Epithelial cell of esophagus (primary cell): ENCODE measurements around the gene SLC5A6.
"Not testable (repeated sequence)": the region's sequence is repeated elsewhere in the genome, so short reads cannot be mapped to it uniquely, and the experiment has no call there.

ENCODE experiments used
- DNase-seq: peaks from one replicate; pipeline ENCODE4 v3.0.0; 2010; ENCODE audit warnings: low read depth
- H3K4me3 ChIP-seq: 2 replicates; pipeline ENCODE4 v1.5.1; 2011; ENCODE audit warnings: mild to moderate bottlenecking, low read length, control low read depth
- TF ChIP-seq, protein P1 (sequence below): IDR thresholded peaks from 2 replicates; pipeline ENCODE4 v1.5.1; 2011; ENCODE audit warnings: low read depth, mild to moderate bottlenecking, low read length, control low read depth, inconsistent platforms; ENCODE audit not compliant: insufficient read depth; ENCODE audit errors: missing control alignments

Gene SLC5A6

GRCh38 chr2:27199241-27199640 is 12.8 kb downstream of the SLC5A6 start:
- H3K4me3 ChIP-seq, result no peak overlapping the region
- DNase-seq, result no peak
- TF ChIP-seq, protein P1, sequence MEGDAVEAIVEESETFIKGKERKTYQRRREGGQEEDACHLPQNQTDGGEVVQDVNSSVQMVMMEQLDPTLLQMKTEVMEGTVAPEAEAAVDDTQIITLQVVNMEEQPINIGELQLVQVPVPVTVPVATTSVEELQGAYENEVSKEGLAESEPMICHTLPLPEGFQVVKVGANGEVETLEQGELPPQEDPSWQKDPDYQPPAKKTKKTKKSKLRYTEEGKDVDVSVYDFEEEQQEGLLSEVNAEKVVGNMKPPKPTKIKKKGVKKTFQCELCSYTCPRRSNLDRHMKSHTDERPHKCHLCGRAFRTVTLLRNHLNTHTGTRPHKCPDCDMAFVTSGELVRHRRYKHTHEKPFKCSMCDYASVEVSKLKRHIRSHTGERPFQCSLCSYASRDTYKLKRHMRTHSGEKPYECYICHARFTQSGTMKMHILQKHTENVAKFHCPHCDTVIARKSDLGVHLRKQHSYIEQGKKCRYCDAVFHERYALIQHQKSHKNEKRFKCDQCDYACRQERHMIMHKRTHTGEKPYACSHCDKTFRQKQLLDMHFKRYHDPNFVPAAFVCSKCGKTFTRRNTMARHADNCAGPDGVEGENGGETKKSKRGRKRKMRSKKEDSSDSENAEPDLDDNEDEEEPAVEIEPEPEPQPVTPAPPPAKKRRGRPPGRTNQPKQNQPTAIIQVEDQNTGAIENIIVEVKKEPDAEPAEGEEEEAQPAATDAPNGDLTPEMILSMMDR, result no peak

- TF ChIP-seq, protein P1, result no peak
- H3K4me3 ChIP-seq, result no peak overlapping the region
- no peak for DNase-seq
These were observed 13.4 kb downstream of the SLC5A6 start for GRCh38 chr2:27198627-27199026.

GRCh38 chr2:27198068-27198467 is 14.0 kb downstream of the SLC5A6 start:
- H3K4me3 ChIP-seq, DNase-seq: not testable (repeated sequence)

GRCh38 chr2:27195799-27196198 is 16.3 kb downstream of the SLC5A6 start:
- not testable (repeated sequence) for DNase-seq, H3K4me3 ChIP-seq

DNA sequence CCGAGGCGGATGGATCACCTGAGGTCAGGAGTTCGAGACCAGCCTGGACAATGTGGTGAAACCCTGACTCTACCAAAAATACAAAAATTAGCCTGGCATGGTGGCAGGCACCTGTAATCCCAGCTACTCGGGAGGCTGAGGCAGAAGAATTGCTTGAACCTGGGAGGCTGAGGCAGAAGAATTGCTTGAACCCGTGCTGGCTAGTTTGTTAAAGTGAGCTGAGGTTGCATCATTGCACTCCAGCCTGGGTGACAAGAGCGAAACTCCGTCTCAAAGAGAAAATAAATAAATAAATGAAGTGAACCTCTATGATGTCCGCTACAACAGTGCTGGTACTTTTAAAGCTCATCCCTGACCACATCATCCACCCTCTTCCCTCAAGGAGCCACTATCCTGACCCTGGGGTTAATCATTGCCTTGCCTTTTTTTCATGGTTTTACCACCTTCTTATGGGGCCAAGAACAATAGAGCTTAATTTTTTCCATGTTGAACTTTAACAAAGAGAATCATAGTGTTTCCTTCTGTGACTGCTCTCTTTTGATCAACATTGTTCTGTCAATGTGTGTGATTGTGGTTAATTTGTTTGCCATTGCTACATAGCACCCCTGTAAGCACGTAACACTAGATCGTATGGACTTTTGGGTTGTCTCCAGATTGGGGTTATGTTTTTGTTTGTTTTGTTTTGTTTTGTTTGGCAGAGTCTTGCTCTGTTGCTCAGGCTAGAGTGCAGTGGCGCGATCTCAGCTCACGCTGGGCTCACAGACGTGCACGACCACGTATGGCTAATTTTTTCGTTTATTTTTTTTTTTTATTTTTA is 17.3 kb downstream of the SLC5A6 start:
- DNase-seq, result no peak
- TF ChIP-seq, protein P1, result no peak

DNA sequence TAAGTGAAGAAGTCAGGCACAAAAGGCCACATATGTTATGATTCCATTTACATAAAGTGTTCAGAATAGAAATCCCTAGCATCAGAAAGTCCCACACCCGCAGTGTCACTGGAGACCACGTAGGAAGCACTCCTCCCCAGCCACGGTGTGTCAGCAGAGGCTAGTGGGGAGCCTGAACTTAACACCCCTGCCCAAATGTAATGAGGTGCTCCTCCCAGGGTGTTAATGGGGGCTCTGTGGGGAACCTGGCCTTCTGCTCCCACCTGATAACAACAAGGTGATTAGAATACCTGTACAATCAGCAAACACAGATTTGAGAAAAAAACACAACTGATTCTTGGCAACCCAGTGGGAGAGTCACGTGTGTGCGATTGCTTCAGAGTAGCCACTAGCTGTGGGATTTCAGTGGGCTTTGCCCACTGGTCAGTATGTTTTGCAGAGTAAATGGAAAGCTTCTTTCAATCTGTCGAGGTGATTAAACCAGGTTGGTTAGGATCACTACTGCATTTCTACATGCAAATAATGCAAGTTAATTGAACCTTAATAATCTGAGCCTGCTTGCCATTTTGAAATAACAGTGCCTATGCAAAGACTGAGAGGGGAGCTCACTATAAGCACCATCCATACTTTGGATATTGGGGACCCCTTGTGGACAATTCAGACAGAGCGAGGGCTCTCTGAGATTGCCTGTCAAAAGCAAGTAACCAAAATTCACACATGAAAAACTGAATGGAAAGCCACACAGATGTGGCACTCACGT is 20.8 kb downstream of the SLC5A6 start:
- no peak overlapping the region for H3K4me3 ChIP-seq
- peak; percentile 62 for DNase-seq
- TF ChIP-seq, protein P1, result peak; percentile 66

More for the DNA sequence above, 17.3 kb downstream of the SLC5A6 start:
- no peak overlapping the region for H3K4me3 ChIP-seq

DNA sequence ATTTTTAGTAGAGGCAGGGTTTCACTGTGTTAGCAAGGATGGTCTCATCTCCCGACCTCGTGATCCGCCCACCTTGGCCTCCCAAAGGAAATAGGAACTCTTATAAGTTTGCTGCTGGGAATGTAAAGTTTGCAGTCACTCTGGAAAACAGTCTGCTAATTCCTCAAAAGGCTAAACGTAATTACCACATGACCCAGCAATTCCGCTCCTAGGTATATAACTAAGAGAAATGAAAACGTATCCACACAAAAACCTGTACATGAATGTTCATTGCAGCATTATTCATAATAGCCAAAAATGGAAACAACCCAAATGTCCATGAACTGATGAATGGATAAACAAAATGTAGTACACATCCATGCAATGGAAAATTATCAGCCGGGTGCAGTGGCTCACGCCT is 22.1 kb downstream of the SLC5A6 start:
- TF ChIP-seq, protein P1, result no peak
- no peak overlapping the region for H3K4me3 ChIP-seq
- no peak for DNase-seq

DNA sequence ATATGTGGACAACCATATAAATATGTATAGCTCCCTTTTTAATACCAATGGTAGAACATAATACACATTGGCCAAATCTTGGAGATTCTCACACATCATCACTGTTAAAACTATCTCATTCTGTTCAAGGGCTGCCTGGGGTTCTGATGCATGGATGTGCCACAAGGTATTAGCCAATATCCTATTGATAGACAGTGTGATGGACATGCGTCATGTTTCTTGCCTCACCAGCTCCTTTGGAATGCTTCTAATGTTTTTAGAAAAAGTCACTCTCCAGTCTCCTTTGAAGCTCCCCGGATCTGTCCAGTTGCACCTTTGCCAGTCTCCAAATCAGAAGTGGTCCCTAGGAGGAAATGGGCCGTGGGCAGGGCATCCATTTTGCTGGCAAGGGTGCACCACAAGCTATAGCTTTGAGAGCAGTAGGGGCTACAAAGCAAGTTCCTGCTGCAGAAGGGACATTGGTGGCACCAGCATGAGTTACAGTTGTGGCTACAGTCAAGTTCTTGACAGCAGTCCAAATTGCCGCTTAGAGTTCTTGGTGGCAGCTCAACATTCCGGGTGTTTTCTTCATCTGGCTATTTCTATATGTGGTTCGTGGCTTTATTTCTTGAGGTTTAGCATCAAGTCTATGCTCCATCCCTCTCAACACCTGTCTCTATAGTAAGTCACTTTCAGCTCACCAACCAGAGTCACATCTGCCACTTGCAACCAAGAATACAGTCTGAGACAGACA is 25.3 kb downstream of the SLC5A6 start:
- no peak overlapping the region for H3K4me3 ChIP-seq
- no peak for DNase-seq
- TF ChIP-seq, protein P1, result no peak
